22Rv1 (cell line): ENCODE results near the gene HOXD13.

Experiments
- H3K27ac ChIP-seq: fragments of 450-650 bp; 2 replicates; pipeline ENCODE4 v1.5.1; 2017
- CTCF ChIP-seq: fragments of 450-650 bp; IDR thresholded peaks from 2 replicates; pipeline ENCODE4 v1.5.1; 2017; ENCODE audit warnings: mild to moderate bottlenecking
- ZFX ChIP-seq: fragments of 450-650 bp; IDR thresholded peaks from 2 replicates; pipeline ENCODE4 v1.6.1; 2017; ENCODE audit warnings: antibody characterized with exemption, borderline replicate concordance

The HOXD13 gene

GRCh38 chr2:176105078-176105729 is 12.7 kb downstream of the HOXD13 start:
- TF ChIP-seq CTCF = no peak
- no peak for TF ChIP-seq ZFX
- no peak overlapping the region for H3K27ac ChIP-seq

- TF ChIP-seq ZFX = no peak
- TF ChIP-seq CTCF = no peak
- no peak overlapping the region for H3K27ac ChIP-seq
Measured at GRCh38 chr2:176105730-176106580, 13.4 kb downstream of the HOXD13 start.

GRCh38 chr2:176106581-176107539 is 14.3 kb downstream of the HOXD13 start, which contains the start of gene HOXD11:
Gene HOXD11 (plus strand): TSS chr2:176107280. CDS start chr2:176107356, 76 bp downstream.
- TF ChIP-seq CTCF (no peak), ZFX (no peak)
- H3K27ac ChIP-seq = no peak within 1 kb of the TSS

- no peak overlapping the region for H3K27ac ChIP-seq
- TF ChIP-seq ZFX (no peak), CTCF (no peak)
Measured at GRCh38 chr2:176107731-176108181, 15.2 kb downstream of the HOXD13 start.

- TF ChIP-seq CTCF = no peak
- TF ChIP-seq ZFX = no peak
- no peak overlapping the region for H3K27ac ChIP-seq
Measured at GRCh38 chr2:176109192-176109901, 16.8 kb downstream of the HOXD13 start.

GRCh38 chr2:176109946-176110345 is 17.4 kb downstream of the HOXD13 start:
- no peak overlapping the region for H3K27ac ChIP-seq

More at GRCh38 chr2:176109946-176110345, 17.4 kb downstream of the HOXD13 start:
- no peak for TF ChIP-seq CTCF
- TF ChIP-seq ZFX = no peak
